ENCODE results near the gene ANP32A.

GRCh38 chr15:68812069-68812468 lies 8.6 kb downstream of the ANP32A start:
- TF ChIP-seq POLR2A (IDR thresholded peaks at IDR 0.05) (no peak), CTCF (IDR thresholded peaks at IDR 0.05) (no peak)
